Measurements from ENCODE around the gene IL22RA1. TPM values are rescaled to one million over a fixed set of nuclear protein-coding genes. Genes with fewer than 3 reads are reported as not detected.

IL22RA1 gene
- total RNA-seq, 5 donors from 2014 or later (not counting 1 experiment from before 2014, with no cell fraction given), result 0.13 to 0.15 TPM; not detected in 3

DNA sequence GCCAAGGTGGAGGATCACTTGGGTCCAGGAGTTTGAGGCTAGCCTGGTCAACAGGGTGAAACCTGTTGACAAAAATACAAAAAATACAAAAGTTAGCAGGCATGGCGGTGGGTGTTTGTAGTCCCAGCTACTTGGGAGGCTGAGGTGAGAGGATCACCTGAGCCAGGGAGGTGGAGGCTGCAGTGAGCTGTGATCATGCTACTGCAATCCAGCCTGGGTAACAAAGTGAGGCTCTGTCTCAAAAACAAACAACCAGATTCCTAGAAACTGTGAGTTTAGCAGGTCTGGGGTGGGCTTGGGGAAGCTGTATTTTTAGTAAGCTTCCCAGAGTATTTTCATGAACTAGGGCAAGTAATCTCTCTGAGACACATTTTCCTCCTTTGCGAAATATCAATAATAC is 25.8 kb downstream of the IL22RA1 start:
- H3K4me3 Mint-ChIP-seq, result no peak overlapping the region
- H3K27ac Mint-ChIP-seq, result no peak overlapping the region
- Histone ChIP-seq H3K4me1 (ENCODE audit: control insufficient read depth in 1 of 2, extremely low read depth in 1 of 2, insufficient read depth in 2 of 2, low read length in 2 of 2) (peaks cover 0 to 7% of the 10 kb centered on the region in 2 experiments), H3K36me3 (ENCODE audit: control insufficient read depth in 2 of 2, extremely low read depth in 1 of 2, insufficient read depth in 1 of 2, low read length in 1 of 2) (no peaks in the 10 kb centered on the region), H3K27ac (ENCODE audit: low read length) (no peak overlapping the region), H3K9me3 (no peaks in the 10 kb centered on the region), H3K4me3 (ENCODE audit: control insufficient read depth in 1 of 2, extremely low read depth in 1 of 2, low read length in 1 of 2) (no peak overlapping the region), H3K27me3 (replicated peaks in 1 of 2; ENCODE audit: control insufficient read depth in 2 of 2, extremely low read depth in 1 of 2, insufficient read depth in 2 of 2, low read length in 1 of 2) (peaks cover 0 to 83% of the 10 kb centered on the region in 2 experiments)
- H3K36me3 Mint-ChIP-seq, result no peaks in the 10 kb centered on the region
- H3K27me3 Mint-ChIP-seq, result peaks cover 25 to 44% of the 10 kb centered on the region in 2 donors
- POLR2A ChIA-PET, result no interaction called here
- no CpG with 5 or more reads among the region's 2 CpGs for WGBS (ENCODE audit: insufficient coverage)
- no peak for DNase-seq
- no peak for ATAC-seq (replicated peaks in 1 of 4)
- no peaks in the 10 kb centered on the region for H3K9me3 Mint-ChIP-seq
- CTCF ChIA-PET, result no interaction called here
- peaks cover 5 to 15% (median 9%) of the 10 kb centered on the region in 3 donors for H3K4me1 Mint-ChIP-seq

DNA sequence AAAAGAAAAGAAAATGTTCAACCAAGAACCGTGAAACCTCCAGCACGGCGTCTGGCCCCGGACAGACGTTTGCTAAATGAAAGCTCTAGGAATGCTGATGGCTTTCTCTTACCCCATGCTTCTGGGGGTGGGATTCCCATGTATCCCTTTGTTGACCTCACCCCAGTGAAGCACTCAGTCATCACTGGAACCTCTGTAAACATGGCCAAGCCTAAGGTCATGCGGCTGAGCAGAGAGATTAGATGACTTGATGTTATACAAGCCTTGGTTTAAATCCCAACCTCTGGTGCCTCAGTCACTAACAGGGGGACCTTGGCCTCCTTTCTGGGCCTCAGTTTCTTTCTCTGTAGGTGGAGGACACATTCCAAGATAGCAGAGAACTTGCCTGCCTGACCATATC is 28.2 kb downstream of the IL22RA1 start:
- CTCF ChIA-PET, result interaction anchor here in 1 of 2 donors (0.7 kb wide), 1 partner anchor 400 kb away, joined by 4 read pairs; no protein-coding TSS in a partner anchor

DNA sequence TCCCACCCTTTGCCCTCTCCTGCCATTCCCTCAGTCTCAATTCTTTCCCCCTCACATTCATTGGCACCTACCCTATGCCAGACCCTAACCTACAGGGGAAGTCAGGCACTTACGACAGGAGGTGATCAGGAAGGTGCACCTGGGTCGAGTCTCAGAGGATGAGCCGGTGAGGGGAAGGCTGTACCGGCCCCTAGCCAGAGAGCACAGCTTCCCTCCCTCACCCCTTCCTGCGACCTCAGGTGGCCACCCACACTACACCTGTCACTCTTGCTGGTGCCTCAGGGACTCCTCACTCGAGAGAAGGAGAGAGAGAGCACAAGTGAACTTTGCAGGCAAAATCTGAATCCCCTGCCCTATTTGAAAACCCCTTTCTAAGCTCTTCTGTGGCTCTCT is 29.3 kb downstream of the IL22RA1 start:
- no peaks in the 10 kb centered on the region for H3K9me3 ChIP-seq
- Mint-ChIP-seq H3K36me3 (no peaks in the 10 kb centered on the region), H3K4me1 (peaks cover 5 to 15% (median 11%) of the 10 kb centered on the region in 3 donors), H3K4me3 (no peak overlapping the region), H3K9me3 (no peaks in the 10 kb centered on the region), H3K27ac (no peak overlapping the region), H3K27me3 (peaks cover 25 to 40% of the 10 kb centered on the region in 2 donors)
- H3K4me3 ChIP-seq (ENCODE audit: control insufficient read depth in 1 of 2, extremely low read depth in 1 of 2, low read length in 1 of 2), result no peak overlapping the region
- POLR2A ChIA-PET, result no interaction called here
- no peaks in the 10 kb centered on the region for H3K36me3 ChIP-seq (ENCODE audit: control insufficient read depth in 2 of 2, extremely low read depth in 1 of 2, insufficient read depth in 1 of 2, low read length in 1 of 2)
- H3K27me3 ChIP-seq (replicated peaks in 1 of 2; ENCODE audit: control insufficient read depth in 2 of 2, extremely low read depth in 1 of 2, insufficient read depth in 2 of 2, low read length in 1 of 2), result peaks cover 0 to 58% of the 10 kb centered on the region in 2 experiments
- CTCF ChIA-PET, result no interaction called here
- H3K4me1 ChIP-seq (ENCODE audit: control insufficient read depth in 1 of 2, extremely low read depth in 1 of 2, insufficient read depth in 2 of 2, low read length in 2 of 2), result peaks cover 0 to 10% of the 10 kb centered on the region in 2 experiments
- no peak for DNase-seq
- WGBS (ENCODE audit: insufficient coverage), result 28% methylated on average over 3 of the region's 6 CpGs
- no peak for ATAC-seq (replicated peaks in 1 of 4)
- H3K27ac ChIP-seq (ENCODE audit: low read length), result no peak overlapping the region

More for the DNA sequence above, 28.2 kb downstream of the IL22RA1 start:
- H3K9me3 Mint-ChIP-seq, result no peaks in the 10 kb centered on the region
- no peaks in the 10 kb centered on the region for H3K36me3 Mint-ChIP-seq
- peaks cover 5 to 15% (median 11%) of the 10 kb centered on the region in 3 donors for H3K4me1 Mint-ChIP-seq
- H3K36me3 ChIP-seq (ENCODE audit: control insufficient read depth in 2 of 2, extremely low read depth in 1 of 2, insufficient read depth in 1 of 2, low read length in 1 of 2), result no peaks in the 10 kb centered on the region
- DNase-seq (no peak), ATAC-seq (replicated peaks in 1 of 4) (no peak)
- no CpG with 5 or more reads among the region's 6 CpGs for WGBS (ENCODE audit: insufficient coverage)
- peaks cover 0 to 10% of the 10 kb centered on the region in 2 experiments for H3K4me1 ChIP-seq (ENCODE audit: control insufficient read depth in 1 of 2, extremely low read depth in 1 of 2, insufficient read depth in 2 of 2, low read length in 2 of 2)
- POLR2A ChIA-PET, result no interaction called here
- H3K4me3 Mint-ChIP-seq, result no peak overlapping the region
- no peak overlapping the region for H3K27ac Mint-ChIP-seq
- H3K27me3 ChIP-seq (replicated peaks in 1 of 2; ENCODE audit: control insufficient read depth in 2 of 2, extremely low read depth in 1 of 2, insufficient read depth in 2 of 2, low read length in 1 of 2), result peaks cover 0 to 67% of the 10 kb centered on the region in 2 experiments
- H3K27me3 Mint-ChIP-seq, result peaks cover 25 to 45% of the 10 kb centered on the region in 2 donors
- H3K27ac ChIP-seq (ENCODE audit: low read length), result no peak overlapping the region
- no peak overlapping the region for H3K4me3 ChIP-seq (ENCODE audit: control insufficient read depth in 1 of 2, extremely low read depth in 1 of 2, low read length in 1 of 2)
- H3K9me3 ChIP-seq, result no peaks in the 10 kb centered on the region

DNA sequence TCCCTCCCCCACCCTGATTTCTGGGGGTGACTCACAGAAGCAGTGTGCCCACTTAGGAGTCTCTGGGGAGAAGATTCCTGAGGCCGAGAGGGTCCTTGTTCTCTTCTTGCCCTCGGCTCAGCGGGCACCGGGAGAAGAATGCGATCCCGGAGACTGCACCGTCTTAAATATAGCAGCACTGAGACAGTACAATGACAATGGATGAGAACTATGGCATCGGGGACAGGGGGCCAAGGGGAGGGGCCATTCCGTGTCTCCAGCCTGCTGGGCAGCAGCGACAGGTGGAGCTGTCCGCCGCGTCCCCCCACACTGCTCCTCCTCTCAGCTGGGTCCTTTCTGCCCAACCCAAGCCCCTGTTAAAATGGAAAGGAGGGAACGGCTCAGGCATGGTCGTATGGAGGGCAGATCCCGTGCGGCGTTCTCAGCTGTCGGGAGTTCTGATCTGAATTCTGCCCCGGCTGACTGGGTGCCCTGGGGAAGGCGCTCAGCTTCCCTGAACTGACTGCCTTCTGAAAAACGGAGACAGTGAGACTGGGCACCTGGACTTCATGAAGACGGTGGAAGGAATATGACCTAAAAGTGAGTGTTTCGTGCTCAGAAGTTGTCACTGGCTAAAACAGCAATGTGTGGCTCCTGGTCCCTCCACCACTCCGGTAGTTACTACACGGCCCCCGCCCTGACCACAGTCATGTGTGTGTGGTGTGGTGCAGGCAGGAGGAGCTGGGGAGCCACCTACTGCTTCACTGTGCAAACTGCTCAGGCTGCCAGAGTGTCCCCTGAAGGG is 30.8 kb downstream of the IL22RA1 start, which contains the start of gene MYOM3:
Gene MYOM3, minus strand, starts transcription at position 140 of the 784 bp plus-strand sequence. CDS start 3,499 bp downstream, outside the sequence.
- Histone ChIP-seq H3K27ac (ENCODE audit: low read length) (no peak within 1 kb of the TSS), H3K27me3 (replicated peaks in 1 of 2; ENCODE audit: control insufficient read depth in 2 of 2, extremely low read depth in 1 of 2, insufficient read depth in 2 of 2, low read length in 1 of 2) (peaks cover 0 to 50% of the 10 kb centered on the region in 2 experiments), H3K4me3 (ENCODE audit: control insufficient read depth in 1 of 2, extremely low read depth in 1 of 2, low read length in 1 of 2) (no peak within 1 kb of the TSS), H3K4me1 (ENCODE audit: control insufficient read depth in 1 of 2, extremely low read depth in 1 of 2, insufficient read depth in 2 of 2, low read length in 2 of 2) (peaks cover 0 to 10% of the 10 kb centered on the region in 2 experiments), H3K36me3 (ENCODE audit: control insufficient read depth in 2 of 2, extremely low read depth in 1 of 2, insufficient read depth in 1 of 2, low read length in 1 of 2) (no peaks in the 10 kb centered on the region), H3K9me3 (no peaks in the 10 kb centered on the region)
- Mint-ChIP-seq H3K27ac (no peak within 1 kb of the TSS), H3K9me3 (no peaks in the 10 kb centered on the region), H3K36me3 (no peaks in the 10 kb centered on the region), H3K27me3 (peaks cover 21 to 34% of the 10 kb centered on the region in 2 donors), H3K4me1 (peaks cover 5 to 15% (median 11%) of the 10 kb centered on the region in 3 donors), H3K4me3 (peak within 1 kb of the TSS in 2 of 3 donors; percentile 13 to 27)
- peak; percentile 85 to 96 (median 90) for ATAC-seq (replicated peaks in 1 of 4)
- ChIA-PET CTCF (no interaction called here), POLR2A (no interaction called here)
- WGBS (ENCODE audit: insufficient coverage), result 47% methylated on average over 16 of the region's 27 CpGs
- peak in 31 of 35 experiments; percentile 3 to 52 (median 41) for DNase-seq

DNA sequence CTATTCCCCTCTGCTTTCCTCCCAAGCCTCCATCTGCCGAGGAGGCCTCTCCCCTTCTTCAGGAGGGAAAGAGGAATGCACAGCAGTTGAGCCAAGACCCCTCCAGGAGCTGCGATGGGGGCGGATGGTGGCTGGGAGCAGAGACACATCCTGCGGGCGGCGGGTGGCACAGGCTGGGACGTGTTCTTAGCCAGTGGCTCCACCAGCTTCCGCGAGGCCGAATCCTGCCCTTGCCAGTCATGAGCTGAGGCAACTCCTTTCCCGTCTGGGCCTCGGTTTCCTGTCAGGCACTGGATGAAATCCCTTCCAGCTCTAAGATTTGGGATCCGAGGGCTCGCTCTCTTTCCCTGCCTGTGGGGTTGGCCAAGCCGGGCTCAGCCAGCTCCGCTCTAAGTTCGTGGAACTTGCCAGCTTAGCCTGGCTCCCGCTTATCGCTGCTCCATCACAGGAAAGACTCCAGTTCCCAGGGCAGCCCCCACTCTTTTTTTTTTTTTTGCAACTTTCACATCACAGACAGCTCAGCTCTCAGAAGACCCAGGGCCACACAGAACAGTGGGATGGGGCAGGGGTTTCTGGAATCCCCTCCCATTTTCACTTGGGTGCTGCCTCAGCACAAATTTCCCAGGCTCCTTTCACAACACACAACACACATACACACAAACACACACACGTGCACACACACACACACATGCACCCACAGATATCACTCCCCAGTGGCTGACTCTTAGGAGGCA is 31.5 kb downstream of the IL22RA1 start:
- WGBS (ENCODE audit: insufficient coverage), result 92% methylated on average over 13 of the region's 20 CpGs
- no peaks in the 10 kb centered on the region for H3K36me3 ChIP-seq (ENCODE audit: control insufficient read depth in 2 of 2, extremely low read depth in 1 of 2, insufficient read depth in 1 of 2, low read length in 1 of 2)
- H3K4me3 ChIP-seq (ENCODE audit: control insufficient read depth in 1 of 2, extremely low read depth in 1 of 2, low read length in 1 of 2), result no peak overlapping the region
- ChIA-PET CTCF (no interaction called here), POLR2A (no interaction called here)
- no peak overlapping the region for H3K27ac Mint-ChIP-seq
- H3K27ac ChIP-seq (ENCODE audit: low read length), result no peak overlapping the region
- H3K27me3 ChIP-seq (replicated peaks in 1 of 2; ENCODE audit: control insufficient read depth in 2 of 2, extremely low read depth in 1 of 2, insufficient read depth in 2 of 2, low read length in 1 of 2), result peaks cover 0 to 43% of the 10 kb centered on the region in 2 experiments
- DNase-seq (no peak), ATAC-seq (replicated peaks in 1 of 4) (no peak)
- no peak overlapping the region for H3K4me3 Mint-ChIP-seq
- no peaks in the 10 kb centered on the region for H3K36me3 Mint-ChIP-seq
- H3K4me1 ChIP-seq (ENCODE audit: control insufficient read depth in 1 of 2, extremely low read depth in 1 of 2, insufficient read depth in 2 of 2, low read length in 2 of 2), result peaks cover 0 to 10% of the 10 kb centered on the region in 2 experiments
- H3K9me3 ChIP-seq, result no peaks in the 10 kb centered on the region
- H3K27me3 Mint-ChIP-seq, result peaks cover 20 to 26% of the 10 kb centered on the region in 2 donors
- no peaks in the 10 kb centered on the region for H3K9me3 Mint-ChIP-seq
- H3K4me1 Mint-ChIP-seq, result peaks cover 5 to 15% (median 11%) of the 10 kb centered on the region in 3 donors

DNA sequence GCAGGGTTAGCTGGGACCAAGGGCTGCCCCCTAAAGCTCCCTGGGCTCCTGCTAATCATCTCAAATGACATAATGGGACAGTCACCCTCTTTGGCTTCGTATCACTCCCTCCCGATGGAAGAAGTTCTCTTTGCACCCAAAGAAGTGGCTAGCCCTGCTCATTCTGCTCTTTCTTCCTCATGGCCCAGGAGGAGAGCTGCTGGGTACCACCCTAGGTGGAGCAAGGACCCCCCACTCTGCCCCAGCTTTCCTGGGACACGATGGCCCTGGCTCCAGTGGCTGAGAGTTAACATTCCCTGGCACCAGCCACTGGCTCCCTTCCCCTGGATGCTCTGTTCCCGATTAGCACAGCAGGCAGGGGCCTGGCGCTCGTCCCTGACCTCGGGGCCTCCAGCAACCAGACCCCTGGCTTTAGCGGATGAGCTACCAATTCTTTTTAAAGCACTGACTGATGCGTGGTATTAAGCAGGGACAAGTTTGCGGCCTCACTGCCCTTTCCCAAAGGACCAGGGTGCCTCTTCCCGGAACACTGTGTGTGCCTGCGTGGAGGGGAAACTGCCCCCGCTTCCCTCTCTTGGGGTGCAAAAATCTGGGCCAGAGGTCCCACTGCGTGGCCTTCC is 32.2 kb downstream of the IL22RA1 start:
- Mint-ChIP-seq H3K4me1 (peaks cover 5 to 15% (median 11%) of the 10 kb centered on the region in 3 donors), H3K36me3 (no peaks in the 10 kb centered on the region), H3K9me3 (no peaks in the 10 kb centered on the region), H3K27ac (no peak overlapping the region), H3K4me3 (no peak overlapping the region), H3K27me3 (peaks cover 14 to 23% of the 10 kb centered on the region in 2 donors)
- ChIA-PET CTCF (no interaction called here), POLR2A (no interaction called here)
- no peak for ATAC-seq (replicated peaks in 1 of 4)
- H3K27ac ChIP-seq (ENCODE audit: low read length), result no peak overlapping the region
- H3K4me3 ChIP-seq (ENCODE audit: control insufficient read depth in 1 of 2, extremely low read depth in 1 of 2, low read length in 1 of 2), result no peak overlapping the region
- peaks cover 0 to 38% of the 10 kb centered on the region in 2 experiments for H3K27me3 ChIP-seq (replicated peaks in 1 of 2; ENCODE audit: control insufficient read depth in 2 of 2, extremely low read depth in 1 of 2, insufficient read depth in 2 of 2, low read length in 1 of 2)
- H3K36me3 ChIP-seq (ENCODE audit: control insufficient read depth in 2 of 2, extremely low read depth in 1 of 2, insufficient read depth in 1 of 2, low read length in 1 of 2), result no peaks in the 10 kb centered on the region
- no peaks in the 10 kb centered on the region for H3K9me3 ChIP-seq
- no peak for DNase-seq
- peaks cover 0 to 10% of the 10 kb centered on the region in 2 experiments for H3K4me1 ChIP-seq (ENCODE audit: control insufficient read depth in 1 of 2, extremely low read depth in 1 of 2, insufficient read depth in 2 of 2, low read length in 2 of 2)
- WGBS (ENCODE audit: insufficient coverage), result 90% methylated on average over 14 of the region's 14 CpGs
